ENCODE measurements around the gene PAF1.
A peak's percentile ranks its signal among the peaks of the same experiment; 100 is the strongest.
"Not testable (repeated sequence)": the region's sequence is repeated elsewhere in the genome, so short reads cannot be mapped to it uniquely, and the experiment has no call there.

Gene PAF1

DNA sequence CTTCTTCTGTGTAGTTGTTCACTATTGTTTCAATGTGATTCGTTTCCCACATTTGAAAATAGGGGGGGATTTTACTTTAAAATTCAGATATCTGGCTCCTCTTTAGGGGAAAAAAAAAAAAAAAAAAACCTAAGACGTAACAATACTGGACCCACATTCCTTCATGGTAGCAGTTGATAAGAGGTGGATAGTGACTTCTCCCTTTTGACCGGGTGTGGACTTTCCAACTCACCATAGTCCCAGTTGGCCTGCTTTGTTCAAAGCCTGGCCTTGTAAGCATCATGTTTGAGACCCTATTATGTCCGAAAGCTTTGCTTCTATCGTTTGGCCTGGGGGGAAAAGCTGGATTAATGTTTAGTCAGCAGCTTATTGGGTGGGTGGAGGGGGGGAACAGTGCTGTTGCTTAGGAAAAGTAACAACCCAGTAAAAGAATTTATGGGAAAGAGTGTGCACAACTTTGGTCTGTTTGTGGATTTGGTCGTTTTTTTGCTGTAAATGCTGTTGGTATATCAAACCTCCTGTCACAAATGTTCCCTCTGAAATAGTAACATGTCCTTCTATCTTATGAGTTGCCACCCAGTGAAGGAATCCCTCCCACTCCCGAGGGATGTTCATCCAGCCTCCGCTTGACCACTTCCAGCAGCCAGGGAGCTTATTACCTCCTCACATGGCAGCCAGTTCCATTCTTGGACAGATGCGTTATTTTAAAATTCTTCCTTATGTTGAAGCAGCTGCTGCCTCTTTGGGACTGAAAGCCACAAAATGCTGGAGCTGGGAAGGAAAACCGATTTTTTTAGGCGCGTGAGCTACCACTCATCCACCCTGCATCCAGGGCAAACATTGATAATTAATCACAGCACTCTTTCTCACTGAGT is 38.3 kb downstream of the PAF1 start:
- no peak for DNase-seq (ENCODE audit: low spot score)

DNA sequence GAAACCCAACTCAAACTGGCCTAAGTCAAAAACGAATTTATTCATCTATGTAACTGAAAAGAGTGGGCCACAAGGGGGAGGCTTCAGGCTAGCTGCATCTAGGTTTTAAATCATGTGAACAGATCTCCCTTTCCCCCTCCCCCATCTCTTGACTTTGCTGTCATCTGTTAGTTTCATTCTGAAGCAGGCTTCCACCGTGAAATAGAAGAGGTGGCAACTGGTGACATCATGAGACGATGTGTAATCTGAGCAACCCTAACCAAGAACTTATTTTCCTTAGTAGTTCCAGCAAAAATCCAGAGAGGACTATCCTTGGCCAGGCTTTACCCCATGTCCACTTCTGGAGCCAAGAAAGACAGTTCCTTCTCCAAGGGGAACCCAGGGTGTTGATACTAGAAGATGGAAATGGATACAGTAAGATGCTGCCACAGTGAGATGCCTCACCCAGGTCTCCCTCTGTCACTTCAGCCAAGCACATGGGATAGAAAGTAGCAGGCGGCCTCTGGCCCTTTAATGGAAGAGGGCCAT is 39.3 kb downstream of the PAF1 start:
- DNase-seq (ENCODE audit: low spot score), result no peak

DNA sequence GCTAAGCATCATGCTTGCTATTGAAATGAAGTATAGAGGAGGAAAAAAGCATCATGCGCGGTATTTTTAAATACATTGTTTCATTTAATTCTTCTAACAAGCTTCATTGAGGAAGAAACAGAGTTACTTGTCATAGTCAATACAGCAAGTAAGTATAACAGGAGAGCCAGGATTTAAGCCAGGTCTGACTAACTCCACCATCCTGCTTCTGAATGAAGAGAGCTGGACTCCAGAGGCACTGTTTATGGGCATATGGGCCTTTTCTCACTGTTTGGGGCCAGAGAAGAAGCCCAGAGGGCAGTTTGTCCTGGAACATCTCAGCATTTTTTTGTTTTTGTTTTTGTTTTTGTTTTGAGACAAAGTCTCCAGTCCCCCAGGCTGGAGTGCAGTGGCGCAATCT is 40.8 kb downstream of the PAF1 start:
- DNase-seq (ENCODE audit: low spot score), result no peak

GRCh38 chr19:39349326-39349725 is 41.6 kb downstream of the PAF1 start:
- DNase-seq (ENCODE audit: low spot score), result no peak

DNA sequence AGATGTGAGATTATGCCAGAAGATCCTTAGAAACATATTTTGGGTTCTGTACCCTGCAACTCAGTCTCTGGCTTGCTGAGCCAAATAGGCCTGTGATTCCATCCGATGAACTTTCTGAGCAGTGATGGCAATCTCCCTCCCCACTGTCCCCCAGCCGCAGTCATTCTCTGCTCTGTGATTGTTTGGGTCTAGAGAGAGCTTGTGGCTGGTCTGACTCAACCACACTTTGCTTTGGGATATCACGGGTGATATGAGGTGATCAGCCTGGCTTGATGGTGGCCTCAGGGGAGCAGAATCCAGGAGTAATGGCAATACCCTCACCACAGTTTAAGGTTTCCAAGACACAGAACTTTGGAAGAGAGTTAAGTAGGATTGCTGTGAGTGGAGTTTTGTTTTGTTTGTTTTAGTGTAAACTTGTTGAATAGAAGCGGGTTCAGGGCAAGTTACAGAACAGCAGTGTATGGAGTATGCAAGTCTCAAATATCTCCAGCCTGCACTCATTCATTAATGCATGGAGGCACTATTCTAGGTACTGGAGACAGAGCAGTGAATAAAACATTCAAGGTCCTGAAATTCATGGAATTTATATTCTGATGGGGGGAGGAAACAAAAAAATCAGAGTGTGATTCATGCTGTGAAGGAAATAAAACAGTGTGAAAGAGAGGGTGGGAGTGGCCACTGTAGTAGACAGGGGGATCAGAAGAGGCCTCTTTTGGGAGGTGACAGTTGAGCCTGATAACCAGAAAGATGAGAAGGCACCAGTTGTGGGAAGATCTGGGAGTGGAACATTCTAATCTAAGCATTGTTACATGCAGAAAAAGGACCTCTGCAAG is 43.4 kb downstream of the PAF1 start:
- DNase-seq (ENCODE audit: low spot score), result no peak

DNA sequence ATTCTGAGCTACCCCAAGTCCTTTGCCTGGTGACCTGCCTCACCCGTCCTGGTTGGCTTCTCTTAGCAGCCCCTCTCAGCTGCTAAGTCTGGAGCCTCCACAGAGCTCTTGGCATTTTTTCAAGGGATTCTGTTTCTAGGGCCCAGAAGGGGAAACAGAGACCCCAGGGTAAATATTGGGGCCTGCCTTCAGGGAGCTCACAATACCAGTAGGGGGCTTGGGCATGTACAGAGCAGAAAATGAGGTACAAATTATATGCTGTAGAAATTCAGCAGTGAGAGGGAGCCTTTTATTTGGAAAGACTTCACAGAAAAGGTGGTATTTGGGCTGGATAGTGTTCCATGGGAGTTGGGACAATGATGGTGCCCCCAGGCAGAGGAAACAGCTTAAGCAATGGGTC is 45.0 kb downstream of the PAF1 start:
- no peak for DNase-seq (ENCODE audit: low spot score)

DNA sequence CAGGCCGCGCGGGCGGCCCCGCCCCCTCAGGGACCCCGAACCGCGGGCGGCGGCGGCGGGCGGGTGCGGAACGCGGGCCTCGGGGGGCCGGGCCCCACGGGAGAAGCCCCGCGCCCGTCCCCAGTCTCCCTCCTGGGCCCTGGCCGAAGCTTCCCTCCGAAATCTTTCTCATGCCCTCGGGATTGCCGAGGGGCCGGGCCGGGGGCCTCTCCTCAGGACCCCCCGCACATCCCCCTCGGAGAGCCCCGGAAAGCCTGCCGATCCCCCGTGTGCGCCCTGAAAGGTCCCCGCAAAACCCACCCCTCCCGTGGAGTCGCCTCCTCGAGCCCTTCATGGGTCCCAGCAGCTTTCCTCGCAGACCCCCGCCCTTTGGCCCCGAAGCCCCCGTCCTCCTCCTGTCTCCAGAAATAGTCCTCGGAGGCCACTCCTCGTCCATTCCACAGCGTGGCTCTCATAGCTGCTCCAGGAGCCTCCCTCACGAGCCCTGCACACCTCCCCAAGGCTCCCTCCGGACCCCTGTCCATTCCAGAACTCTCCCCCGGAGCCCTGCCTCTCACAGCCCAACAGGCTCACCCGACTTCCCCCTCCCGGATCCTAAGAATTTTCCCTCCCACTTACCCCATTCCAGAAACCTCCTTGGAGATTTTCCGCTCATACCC is 48.1 kb downstream of the PAF1 start:
- no peak for DNase-seq (ENCODE audit: low spot score)

DNA sequence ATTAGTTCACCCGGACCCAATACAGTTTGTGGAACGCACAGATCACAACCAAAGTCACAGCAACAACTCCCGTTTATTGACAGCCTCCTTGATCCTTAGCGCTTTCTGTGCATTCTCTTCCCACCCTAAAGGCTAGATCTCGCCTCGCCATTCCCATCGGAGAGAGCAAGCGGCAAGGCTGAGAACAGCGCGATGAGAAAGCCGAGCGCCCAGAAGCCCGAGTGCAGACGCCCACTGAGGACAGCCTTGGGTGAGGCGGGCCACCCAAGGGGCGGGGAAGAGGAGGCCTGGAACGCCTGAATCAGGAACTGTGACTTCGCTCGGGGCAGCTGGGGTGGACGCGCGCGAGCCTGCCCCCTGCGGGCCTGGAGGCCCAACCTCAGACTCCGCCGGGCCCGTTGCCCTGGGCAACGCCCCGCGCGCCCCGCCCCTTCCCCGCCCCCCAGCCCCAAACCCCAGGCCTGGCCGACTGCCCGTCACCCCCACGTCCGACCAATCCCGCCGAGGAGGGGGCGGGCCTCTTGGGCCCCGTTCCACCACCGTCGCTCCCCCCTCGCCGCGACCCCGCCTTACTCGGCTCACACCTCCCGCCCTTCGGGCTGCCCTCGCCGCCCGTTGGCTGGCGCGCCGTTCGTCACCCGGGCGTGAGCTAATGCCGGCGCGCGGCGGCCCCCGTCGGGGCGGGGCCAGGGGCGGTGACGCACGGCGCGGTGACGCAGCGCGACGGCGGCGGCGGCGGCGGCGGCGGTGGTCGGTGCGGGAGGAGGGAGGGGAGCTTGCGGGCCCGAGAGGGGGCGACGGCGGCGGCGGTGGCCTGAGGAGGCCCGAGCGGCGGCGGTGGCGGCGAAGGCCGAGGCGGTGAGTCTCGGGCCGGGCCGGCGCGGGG is 48.9 kb downstream of the PAF1 start, which contains the start of gene SAMD4B:
SAMD4B (plus strand) TSS at position 703 of the 886 bp plus-strand sequence. CDS start 14,473 bp downstream, outside the sequence.
- peak; percentile 98 for DNase-seq (ENCODE audit: low spot score)

- peak; percentile 24 for DNase-seq (ENCODE audit: low spot score)
Measured at GRCh38 chr19:39341129-39341718, 49.7 kb downstream of the PAF1 start.

- not testable (repeated sequence) for DNase-seq (ENCODE audit: low spot score)
Measured at GRCh38 chr19:39340156-39340555, 50.8 kb downstream of the PAF1 start.

- no peak for DNase-seq (ENCODE audit: low spot score)
Measured at GRCh38 chr19:39339674-39340073, 51.2 kb downstream of the PAF1 start.

- no peak for DNase-seq (ENCODE audit: low spot score)
Measured at GRCh38 chr19:39336483-39336882, 54.4 kb downstream of the PAF1 start.
